Natural killer cell (primary cell): ENCODE results near the gene ACSL5. TPM values are rescaled to one million over a fixed set of nuclear protein-coding genes. Genes with fewer than 3 reads are reported as not detected.
"Not testable (repeated sequence)": the region's sequence is repeated elsewhere in the genome, so short reads cannot be mapped to it uniquely, and the experiment has no call there.

Source experiments
- ATAC-seq, 3 donors: fragments of 150-1000 bp in 2 of 3; fragments of 200-7000 bp in 1 of 3; cut with Tn5 transposase; 1 replicate in 1 of 3; 2 replicates in 2 of 3; pipeline ENCODE4 v1.10.0; 2021; ENCODE audit warnings: mild to moderate bottlenecking in 2 of 3, moderate library complexity in 2 of 3
- DNase-seq, 2 donors: peaks; one replicate each; pipeline versions ENCODE4 v3.0.0 to v3.0.0-alpha.2; 2013 to 2021; ENCODE audit warnings: mixed read lengths in 1 of 2
- H3K27ac ChIP-seq: one replicate; pipeline ENCODE4 v1.5.1; 2013; ENCODE audit warnings: mild to moderate bottlenecking, low read length
- H3K27me3 ChIP-seq: one replicate; pipeline ENCODE4 v1.6.1; 2013; ENCODE audit warnings: low read length; ENCODE audit not compliant: control insufficient read depth, insufficient read depth
- H3K36me3 ChIP-seq: one replicate; pipeline ENCODE4 v1.6.1; 2013; ENCODE audit warnings: low read length; ENCODE audit not compliant: control insufficient read depth, insufficient read depth
- H3K4me1 ChIP-seq: one replicate; pipeline ENCODE4 v1.6.1; 2013; ENCODE audit warnings: low read length; ENCODE audit not compliant: control insufficient read depth, insufficient read depth
- H3K4me3 ChIP-seq: one replicate; pipeline ENCODE4 v1.5.1; 2013; ENCODE audit warnings: low read length
- H3K9me3 ChIP-seq: one replicate; pipeline ENCODE4 v1.6.1; 2013; ENCODE audit warnings: low read length; ENCODE audit not compliant: control insufficient read depth, insufficient read depth
- H3K27ac Mint-ChIP-seq, 2 donors: one replicate each; pipeline ENCODE4 v1.8.0; 2022; ENCODE audit warnings: mild to moderate bottlenecking in 2 of 2, mixed read lengths in 2 of 2, moderate library complexity in 1 of 2
- H3K27me3 Mint-ChIP-seq, 2 donors: one replicate each; pipeline ENCODE4 v1.8.0; 2022; ENCODE audit warnings: low read depth in 2 of 2, mixed read lengths in 2 of 2
- H3K36me3 Mint-ChIP-seq: one replicate; pipeline ENCODE4 v1.8.0; 2022; ENCODE audit warnings: mixed read lengths
- H3K4me1 Mint-ChIP-seq, 2 donors: one replicate each; pipeline ENCODE4 v1.8.0; 2022; ENCODE audit warnings: mixed read lengths in 2 of 2
- H3K4me3 Mint-ChIP-seq: one replicate; pipeline ENCODE4 v1.8.0; 2022; ENCODE audit warnings: mild to moderate bottlenecking, moderate library complexity, mixed read lengths
- H3K9me3 Mint-ChIP-seq, 2 donors: one replicate each; pipeline ENCODE4 v1.8.0; 2022; ENCODE audit warnings: mixed read lengths in 2 of 2
- CTCF ChIP-seq: fragments of 200-600 bp; IDR thresholded peaks from one replicate; pipeline ENCODE4 v1.8.0; 2022; ENCODE audit warnings: antibody characterized with exemption
- WGBS: methylation state at CpG from one replicate; pipeline ENCODE4 v1.1.7; 2013; ENCODE audit warnings: missing lambda C conversion rate; ENCODE audit not compliant: insufficient coverage; 5-methylcytosine and 5-hydroxymethylcytosine counted together
- intact Hi-C: fragments of 100-400 bp; cut with micrococcal nuclease; formaldehyde crosslinking; loops from one replicate; pipeline ENCODE4 v1.14.2; 2022
- total RNA-seq, 4 donors: library from RNA; stranded (reverse); fragments of 120-200 nt in 1 of 4; gene quantifications; one replicate each; pipeline versions ENCODE4 v1.2.3 to v1.2.4, GENCODE V29; 2013 to 2022

The ACSL5 gene
- total RNA-seq, 3 donors from 2014 or later (not counting 1 experiment from before 2014, with no cell fraction given), result 41.7 to 71.2 (median 53.7) TPM

GRCh38 chr10:112460366-112460765, 86.5 kb downstream of the ACSL5 start:
- peaks cover 20 to 26% of the 10 kb centered on the region in 2 donors for H3K4me1 Mint-ChIP-seq
- TF ChIP-seq CTCF, result no peak
- peaks cover 6% of the 10 kb centered on the region for H3K36me3 Mint-ChIP-seq
- ATAC-seq (no peak), DNase-seq (no peak)
- 100% methylated on average over 2 of the region's 2 CpGs for WGBS
- Histone ChIP-seq H3K4me3 (no peak overlapping the region), H3K27me3 (no peaks in the 10 kb centered on the region), H3K9me3 (no peaks in the 10 kb centered on the region), H3K27ac (no peak overlapping the region), H3K4me1 (no peaks in the 10 kb centered on the region), H3K36me3 (peaks cover 17% of the 10 kb centered on the region)
- intact Hi-C loops, result no loop called here
- no peaks in the 10 kb centered on the region for H3K9me3 Mint-ChIP-seq
- no peak overlapping the region for H3K27ac Mint-ChIP-seq
- H3K27me3 Mint-ChIP-seq, result no peaks in the 10 kb centered on the region
- H3K4me3 Mint-ChIP-seq, result no peak overlapping the region

- peaks cover 21% of the 10 kb centered on the region for H3K36me3 ChIP-seq
- no peaks in the 10 kb centered on the region for H3K27me3 ChIP-seq
- no peak overlapping the region for H3K27ac ChIP-seq
- H3K36me3 Mint-ChIP-seq, result peaks cover 9% of the 10 kb centered on the region
- ATAC-seq, result no peak
- H3K9me3 Mint-ChIP-seq, result no peaks in the 10 kb centered on the region
- no peak overlapping the region for H3K4me3 ChIP-seq
- no peaks in the 10 kb centered on the region for H3K4me1 ChIP-seq
- no peaks in the 10 kb centered on the region for H3K9me3 ChIP-seq
- no peak for DNase-seq
- 96% methylated on average over 4 of the region's 4 CpGs for WGBS
- H3K27me3 Mint-ChIP-seq, result no peaks in the 10 kb centered on the region
- TF ChIP-seq CTCF, result no peak
- intact Hi-C loops, result no loop called here
- peaks cover 16 to 20% of the 10 kb centered on the region in 2 donors for H3K4me1 Mint-ChIP-seq
- no peak overlapping the region for H3K4me3 Mint-ChIP-seq
- H3K27ac Mint-ChIP-seq, result no peak overlapping the region
Measured at GRCh38 chr10:112461029-112461887, 87.3 kb downstream of the ACSL5 start.

DNA sequence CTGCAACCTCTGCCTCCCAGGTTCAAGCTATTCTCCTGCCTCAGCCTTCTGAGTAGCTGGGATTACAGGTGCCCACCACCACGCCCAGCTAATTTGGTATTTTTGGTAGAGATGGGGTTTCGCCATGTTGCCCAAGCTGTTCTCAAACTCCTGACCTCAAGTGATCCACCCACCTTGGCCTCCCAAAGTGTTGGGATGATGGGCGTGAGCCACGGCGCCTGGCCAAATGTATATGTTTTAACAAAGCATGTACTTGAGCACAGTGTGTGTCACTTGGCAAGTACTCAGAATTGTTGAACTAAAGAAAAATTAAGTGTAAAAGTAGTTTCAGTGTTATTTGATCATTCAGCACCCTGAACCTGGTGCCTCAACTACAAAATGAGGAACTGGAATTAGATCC, 90.2 kb downstream of the ACSL5 start:
- H3K27ac ChIP-seq, H3K4me1 ChIP-seq, H3K9me3 Mint-ChIP-seq, ATAC-seq, H3K4me1 Mint-ChIP-seq, H3K4me3 Mint-ChIP-seq, H3K27me3 ChIP-seq, H3K36me3 Mint-ChIP-seq, H3K9me3 ChIP-seq, H3K4me3 ChIP-seq, H3K27ac Mint-ChIP-seq, intact Hi-C loops, H3K27me3 Mint-ChIP-seq, DNase-seq: not testable (repeated sequence)
- peaks cover 23% of the 10 kb centered on the region for H3K36me3 ChIP-seq
- WGBS, result 98% methylated on average over 5 of the region's 5 CpGs

- no peak overlapping the region for H3K4me3 ChIP-seq
- H3K27me3 ChIP-seq, result no peaks in the 10 kb centered on the region
- Mint-ChIP-seq H3K4me3 (no peak overlapping the region), H3K27ac (no peak overlapping the region), H3K27me3 (no peaks in the 10 kb centered on the region), H3K36me3 (peaks cover 9% of the 10 kb centered on the region), H3K4me1 (peaks cover 0 to 7% of the 10 kb centered on the region in 2 donors), H3K9me3 (no peaks in the 10 kb centered on the region)
- WGBS, result 57% methylated on average over 1 of the region's 3 CpGs
- H3K4me1 ChIP-seq, result no peaks in the 10 kb centered on the region
- no peak for TF ChIP-seq CTCF
- intact Hi-C loops, result no loop called here
- ATAC-seq, result no peak
- peaks cover 23% of the 10 kb centered on the region for H3K36me3 ChIP-seq
- H3K27ac ChIP-seq, result no peak overlapping the region
- no peaks in the 10 kb centered on the region for H3K9me3 ChIP-seq
- DNase-seq, result no peak
Measured at GRCh38 chr10:112465299-112465883, 91.5 kb downstream of the ACSL5 start.
